Right atrium auricular region (tissue), 2 donors: ENCODE data around the gene C1orf52. TPM values are rescaled to one million over a fixed set of nuclear protein-coding genes. Genes with fewer than 3 reads are reported as not detected.

ENCODE experiments used
- total RNA-seq, 2 donors: library from RNA; depleted of rRNA; stranded (reverse); fragments of >200 nt; gene quantifications; one replicate each; pipeline ENCODE4 v1.1.0, GENCODE V29; 2016

C1orf52 gene
- total RNA-seq, 2 donors from 2014 or later = 7.5 to 8.6 TPM

Other genes with a start within 250 kb of the C1orf52 start
- gene MCOLN3, start 211.2 kb downstream of the C1orf52 start, total RNA-seq = 1 to 10 TPM; 2.9 to 5.5 TPM
- 10 to 100 TPM; 15.4 to 21.8 TPM for gene SYDE2, start 58.6 kb downstream of the C1orf52 start, total RNA-seq
- 1 to 10 TPM; 7.5 to 8.0 TPM for gene BCL10, start 17.0 kb upstream of the C1orf52 start, total RNA-seq
- 10 to 100 TPM; 10.8 to 18.3 TPM for gene DDAH1, start 205.5 kb upstream of the C1orf52 start, total RNA-seq